HG03135 (cell line): ENCODE results near the gene FXYD7.
A peak's percentile ranks its signal among the peaks of the same experiment; 100 is the strongest.
"Not testable (repeated sequence)": the region's sequence is repeated elsewhere in the genome, so short reads cannot be mapped to it uniquely, and the experiment has no call there.

Experiments used
- ATAC-seq: cut with Tn5 transposase; IDR thresholded peaks from one replicate; pipeline ENCODE4 v1.9.1; 2021; ENCODE audit warnings: mild to moderate bottlenecking, moderate library complexity; ENCODE audit not compliant: unreplicated experiment

The FXYD7 gene

DNA sequence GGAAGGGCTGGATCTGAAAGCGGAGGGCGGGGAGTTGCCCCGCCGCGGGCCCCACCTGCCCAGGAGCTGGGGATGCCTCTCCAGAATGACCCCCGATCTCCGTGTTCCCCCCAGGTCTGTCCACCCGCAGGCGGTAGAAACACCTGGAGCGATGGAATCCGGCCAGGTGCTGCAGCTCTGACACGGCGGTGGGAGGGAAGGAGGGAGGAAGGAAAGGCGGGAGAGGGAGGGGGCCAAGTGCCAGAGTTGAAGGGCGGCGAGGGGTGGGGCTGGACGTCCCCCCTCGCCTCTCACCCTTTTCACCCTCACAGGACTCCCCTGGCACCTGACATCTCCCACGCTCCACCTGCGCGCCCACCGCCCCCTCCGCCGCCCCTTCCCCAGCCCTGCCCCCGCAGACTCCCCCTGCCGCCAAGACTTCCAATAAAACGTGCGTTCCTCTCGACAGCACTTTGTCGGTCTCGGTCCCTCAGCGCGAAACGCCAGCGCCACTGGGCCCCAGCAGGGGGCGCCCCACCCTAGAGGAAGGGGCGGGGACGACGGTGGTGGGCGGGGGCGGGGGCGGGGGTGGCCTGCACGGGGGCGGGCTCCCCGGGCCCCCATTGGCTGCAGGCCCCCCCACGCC is 337 bp upstream of the FXYD7 start:
- ATAC-seq, result no peak

DNA sequence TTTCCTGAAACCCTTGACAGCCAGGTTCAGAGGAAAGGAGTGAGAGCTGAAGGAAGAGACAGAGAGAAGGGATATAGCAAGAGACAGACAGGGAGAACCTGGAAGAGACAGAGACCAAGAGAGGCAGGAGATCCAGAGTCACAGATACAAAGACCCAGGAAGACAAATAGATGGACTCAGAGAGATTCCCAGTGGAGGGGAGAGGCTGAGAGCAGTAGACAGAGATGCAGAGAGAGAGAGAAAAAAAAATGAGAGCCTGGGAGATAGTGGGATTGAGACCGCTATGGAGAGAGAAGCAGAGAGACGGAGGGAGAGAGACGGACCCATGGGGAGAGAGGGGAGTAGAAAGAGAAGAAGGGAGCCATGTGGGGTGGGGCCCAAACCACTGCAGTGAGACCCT is 763 bp downstream of the FXYD7 start:
- no peak for ATAC-seq

DNA sequence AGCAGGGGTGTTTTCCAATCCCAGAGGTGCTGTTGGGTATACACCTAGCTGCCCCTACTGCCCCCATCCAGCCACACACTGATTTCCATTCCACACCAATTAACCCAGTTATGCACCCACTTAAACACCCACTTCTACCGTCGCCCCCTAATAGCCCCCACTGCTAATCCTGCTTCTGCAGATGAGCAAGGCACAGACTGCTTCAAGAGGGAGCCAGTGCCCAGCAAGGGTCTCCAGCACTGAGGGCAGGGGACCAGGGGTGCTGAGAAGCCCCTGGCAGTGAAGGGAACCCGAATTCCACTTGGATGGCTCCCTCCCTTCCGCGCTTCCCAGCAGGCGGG is 1.2 kb downstream of the FXYD7 start:
- no peak for ATAC-seq

DNA sequence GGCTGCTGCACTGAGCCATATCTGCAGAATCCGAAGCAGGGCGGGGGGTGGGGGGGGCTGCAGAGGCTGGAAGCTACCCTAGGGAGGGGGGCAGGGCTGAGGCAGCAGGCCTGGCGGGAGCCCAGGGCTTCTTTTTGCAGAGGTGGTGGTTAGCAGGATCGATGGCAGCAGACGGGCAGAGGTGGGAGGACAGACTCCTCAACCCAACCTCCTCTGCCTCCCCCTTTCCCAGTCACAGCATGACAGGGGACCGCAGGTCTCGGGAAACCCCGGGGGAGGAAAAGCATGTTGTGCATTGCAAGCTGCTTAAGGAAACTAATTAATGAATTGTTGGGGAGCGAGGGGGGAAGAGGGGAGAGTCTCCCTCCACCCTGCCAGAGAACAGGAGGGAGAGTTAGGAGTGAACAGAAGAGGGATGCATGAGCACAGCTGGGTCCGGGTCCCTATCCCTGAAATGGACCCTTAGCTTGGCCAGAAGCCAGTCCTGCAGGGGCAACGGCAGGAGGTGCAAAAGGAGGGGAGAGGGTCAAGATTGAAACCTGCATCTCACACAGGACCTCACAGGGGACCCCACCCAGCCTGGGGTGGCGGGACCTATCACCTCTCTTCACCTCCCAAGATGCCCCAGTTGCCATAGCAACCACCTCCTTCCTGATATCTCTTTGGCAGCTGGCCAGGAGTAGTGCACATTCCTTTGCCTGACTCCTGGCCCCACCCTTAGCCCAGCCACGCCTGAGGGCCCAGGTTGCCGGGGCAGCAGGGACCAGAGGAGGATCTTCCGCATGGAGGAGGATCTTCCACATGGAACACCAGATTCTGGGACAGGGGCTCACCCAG is 1.8 kb downstream of the FXYD7 start:
- no peak for ATAC-seq

DNA sequence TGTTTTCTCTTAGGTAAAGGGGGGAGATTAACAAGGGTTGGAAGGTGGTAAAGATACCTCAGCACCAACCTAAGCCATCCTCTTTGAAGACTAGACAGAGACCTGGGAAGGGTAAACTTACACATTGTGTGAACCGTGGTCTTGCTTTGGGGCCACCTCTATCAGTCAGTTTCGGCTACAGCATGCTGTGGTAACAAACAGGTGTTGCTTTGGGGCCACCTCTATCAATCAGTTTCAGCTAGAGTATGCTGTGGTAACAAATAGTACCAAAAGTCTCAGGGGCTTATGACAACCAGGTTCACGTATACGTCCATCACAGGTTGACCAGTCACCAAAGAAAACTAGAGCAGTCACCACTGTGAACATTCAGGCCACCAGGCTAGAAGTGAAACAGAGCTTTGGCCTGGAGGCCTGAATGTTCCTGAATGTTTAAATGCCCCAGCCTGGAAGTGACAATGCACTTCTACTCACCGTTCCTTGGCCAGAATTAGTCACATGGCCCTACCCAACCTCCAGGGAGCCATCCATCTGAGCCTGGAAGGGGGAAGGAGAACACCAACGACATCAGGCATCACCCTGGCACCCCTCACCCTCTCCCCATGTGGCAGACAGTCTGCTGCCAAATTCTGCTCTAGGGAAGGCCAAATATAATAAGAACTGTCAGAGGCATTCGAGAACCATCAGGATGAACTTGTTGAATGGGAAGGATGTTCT is 3.8 kb downstream of the FXYD7 start:
- ATAC-seq, result no peak

DNA sequence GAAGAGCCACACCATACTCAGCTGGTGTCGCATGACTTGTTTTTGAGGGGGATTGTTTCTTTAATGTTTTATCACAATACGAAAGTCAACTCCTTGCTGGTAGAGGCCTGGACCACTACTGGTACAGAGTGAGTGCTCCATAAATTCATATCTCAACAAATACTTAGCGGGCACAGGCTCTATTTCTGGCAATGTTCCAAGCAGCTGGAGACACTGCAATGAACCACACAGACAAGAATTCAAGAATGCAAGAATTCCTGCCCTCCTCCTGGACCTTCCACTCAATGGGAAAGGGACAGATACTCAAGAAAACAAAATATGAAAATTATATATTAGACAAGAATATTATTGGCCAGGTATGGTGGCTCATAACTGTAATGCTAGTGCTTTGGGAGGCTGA is 6.4 kb downstream of the FXYD7 start:
- no peak for ATAC-seq

DNA sequence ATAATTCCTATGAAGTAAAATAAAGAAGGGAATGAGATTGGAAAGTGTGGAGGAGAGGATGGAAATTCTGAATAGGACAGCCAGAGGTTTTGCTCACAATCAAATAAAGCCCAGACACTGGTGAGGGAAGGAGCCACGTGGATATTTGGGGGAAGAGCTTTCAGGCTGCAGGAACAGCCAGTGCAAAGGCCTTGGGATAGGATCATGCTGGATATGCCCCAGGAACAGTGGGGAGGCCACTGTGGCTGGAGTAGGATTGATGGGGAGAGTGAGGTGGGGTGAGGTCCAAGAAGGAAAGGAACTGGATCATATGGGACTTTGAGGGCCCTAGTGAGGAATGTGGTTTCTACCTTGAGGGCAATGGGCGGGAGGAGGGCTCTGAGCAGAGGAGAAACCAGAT is 7.4 kb downstream of the FXYD7 start:
- ATAC-seq, result no peak

DNA sequence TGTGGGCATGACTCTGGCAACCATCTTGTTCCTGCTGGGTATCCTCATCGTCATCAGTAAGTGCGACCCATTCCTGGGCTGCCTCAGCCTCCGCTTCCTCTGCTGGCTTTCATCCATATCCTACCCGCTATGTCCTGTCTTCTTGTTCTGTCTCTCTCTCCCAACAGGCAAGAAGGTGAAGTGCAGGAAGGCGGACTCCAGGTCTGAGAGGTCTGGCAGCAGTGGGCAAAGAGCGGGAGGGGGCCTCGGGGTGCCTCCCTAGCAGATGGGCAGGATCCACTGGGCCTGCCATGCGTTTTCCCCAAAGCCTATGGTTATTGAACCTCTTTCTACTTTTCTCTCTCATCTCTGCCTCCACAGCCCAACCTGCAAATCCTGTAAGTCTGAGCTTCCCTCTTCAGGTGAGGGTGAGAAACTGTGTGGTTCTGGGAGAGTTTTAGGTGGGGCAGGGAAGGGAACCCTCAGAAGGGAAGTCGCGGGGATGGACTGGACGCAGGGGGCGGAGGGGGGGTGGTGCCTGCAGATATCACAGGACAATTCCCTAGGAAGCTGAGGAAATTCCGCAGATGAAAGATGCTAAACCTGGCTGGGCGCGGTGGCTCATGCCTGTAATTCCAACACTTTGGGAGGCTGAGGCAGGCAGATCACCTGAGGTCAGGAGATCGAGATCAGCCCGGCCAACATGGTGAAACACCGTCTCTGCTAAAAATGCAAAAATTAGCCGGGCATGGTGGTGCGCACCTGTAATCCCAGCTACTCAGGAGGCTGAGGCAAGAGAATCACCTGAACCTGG is 8.4 kb downstream of the FXYD7 start:
- ATAC-seq, result no peak

DNA sequence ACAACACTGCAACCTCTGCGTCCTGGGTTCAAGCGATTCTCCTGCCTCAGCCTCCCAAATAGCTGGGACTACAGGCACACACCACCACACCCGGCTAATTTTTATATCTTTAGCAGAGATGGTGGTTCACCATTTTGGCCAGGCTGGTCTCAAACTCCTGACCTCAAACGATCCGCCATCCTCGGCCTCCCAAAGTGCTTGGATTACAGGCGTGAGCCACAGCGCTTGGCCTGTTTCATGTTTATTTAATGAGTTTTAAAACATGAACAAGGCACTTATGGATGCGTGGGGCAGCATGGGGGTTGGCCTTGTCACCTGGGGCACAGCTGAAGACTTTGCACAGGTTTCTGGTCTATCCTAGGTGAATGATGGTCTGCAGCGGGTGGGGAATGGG is 10.1 kb downstream of the FXYD7 start:
- not testable (repeated sequence) for ATAC-seq

DNA sequence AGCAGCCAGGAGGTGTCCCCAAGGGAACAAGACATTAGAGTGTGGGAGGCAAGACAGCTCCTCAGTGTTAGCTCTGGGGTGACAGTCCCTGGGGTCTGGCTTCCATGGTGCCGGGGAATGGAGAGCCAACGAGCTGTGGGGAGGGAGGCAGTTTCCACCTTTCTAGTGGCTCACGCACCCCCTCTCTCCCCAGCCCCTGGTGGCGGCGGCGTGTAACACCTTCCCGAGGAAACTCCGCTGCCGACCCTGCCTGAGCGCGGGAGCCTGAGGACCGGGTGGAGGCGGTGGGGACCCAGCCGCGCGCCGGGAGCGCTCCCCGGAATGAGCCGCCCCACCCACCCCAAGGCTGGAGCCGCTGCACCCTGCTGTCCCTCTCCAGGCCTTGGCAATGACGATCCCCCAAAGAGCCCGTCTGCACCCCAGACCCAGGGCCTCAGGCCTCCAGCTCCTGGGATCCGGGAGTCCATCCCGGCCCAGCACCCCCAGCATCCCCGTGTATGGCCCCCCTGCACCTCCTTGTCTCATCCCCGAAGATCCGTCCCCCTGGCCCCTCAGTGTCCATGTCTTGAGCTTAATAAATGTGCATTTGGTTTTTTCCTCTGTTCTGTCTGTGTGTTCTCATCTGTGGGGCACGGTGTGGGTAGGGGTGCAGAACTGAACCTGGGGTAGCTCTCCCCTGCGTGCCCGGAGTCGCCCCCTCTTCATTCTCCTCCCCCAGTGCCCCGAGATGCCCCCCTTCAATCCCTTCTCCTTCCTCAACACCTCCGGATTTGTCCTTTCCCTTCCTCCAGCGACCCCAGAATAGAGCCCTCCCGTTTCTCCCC is 10.9 kb downstream of the FXYD7 start:
- ATAC-seq, result peak; percentile 60

DNA sequence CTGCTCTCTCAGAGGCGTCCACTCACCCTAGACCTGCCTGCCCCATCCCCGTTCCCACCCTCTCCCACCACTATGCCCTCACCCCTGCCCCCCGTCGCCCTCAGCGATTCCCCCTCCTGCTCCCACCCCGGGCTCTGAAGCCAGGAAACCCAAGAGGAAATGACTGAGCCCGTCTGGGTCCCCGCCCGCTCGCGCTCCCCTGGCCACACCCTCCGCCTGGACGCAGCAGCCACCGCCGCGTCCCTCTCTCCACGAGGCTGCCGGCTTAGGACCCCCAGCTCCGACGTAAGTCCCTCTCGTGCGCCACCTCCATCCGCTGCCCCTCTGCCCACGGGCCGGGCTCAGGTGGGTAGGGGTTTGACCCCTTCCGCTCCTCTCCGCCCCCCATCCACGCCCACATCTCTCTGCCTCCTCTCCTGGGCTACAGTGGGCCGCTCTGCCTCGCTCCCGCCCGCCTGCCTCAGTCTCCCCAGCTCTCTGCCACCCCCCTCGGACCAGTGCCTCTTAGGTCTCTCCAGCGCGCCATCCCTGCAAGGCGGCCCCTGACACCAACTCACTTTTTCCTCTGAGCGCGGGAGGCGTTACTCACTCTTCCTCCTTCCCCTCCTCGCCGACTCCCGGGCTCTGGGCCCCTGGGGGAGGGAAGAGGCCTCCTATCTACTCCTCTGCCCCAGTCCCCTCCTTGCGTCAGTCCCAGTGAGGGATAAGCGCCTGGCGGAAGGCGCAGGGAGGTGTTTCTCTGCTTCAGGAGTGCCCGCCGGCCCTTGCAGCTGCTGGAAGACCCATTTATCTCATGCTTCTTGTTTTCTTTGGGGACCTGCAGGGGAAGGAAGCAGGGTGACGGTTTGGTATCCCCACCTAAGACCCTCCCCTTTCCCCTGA is 11.7 kb downstream of the FXYD7 start, which contains the start of gene FXYD5:
Gene FXYD5 (plus strand): TSS at position 211 of the 882 bp plus-strand sequence. CDS start 816 bp downstream, outside the sequence.
- no peak for ATAC-seq

DNA sequence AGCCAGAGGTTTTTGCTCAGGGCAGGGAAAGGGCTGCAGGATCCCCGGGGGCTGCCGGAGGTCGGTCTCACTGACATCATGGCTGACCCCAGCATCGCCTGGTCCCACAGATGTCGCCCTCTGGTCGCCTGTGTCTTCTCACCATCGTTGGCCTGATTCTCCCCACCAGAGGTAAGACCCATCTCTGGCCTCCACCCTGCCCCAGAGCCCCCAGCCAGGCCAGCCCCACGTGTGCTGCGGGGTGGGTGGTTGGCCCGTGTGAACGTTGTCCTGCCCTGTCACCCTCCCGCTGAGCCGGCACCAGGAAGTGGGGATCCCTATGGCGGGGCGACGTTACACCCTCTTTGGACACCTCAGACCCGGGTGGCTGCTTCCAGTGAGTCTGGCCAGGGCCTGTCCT is 12.4 kb downstream of the FXYD7 start:
- ATAC-seq, result no peak

DNA sequence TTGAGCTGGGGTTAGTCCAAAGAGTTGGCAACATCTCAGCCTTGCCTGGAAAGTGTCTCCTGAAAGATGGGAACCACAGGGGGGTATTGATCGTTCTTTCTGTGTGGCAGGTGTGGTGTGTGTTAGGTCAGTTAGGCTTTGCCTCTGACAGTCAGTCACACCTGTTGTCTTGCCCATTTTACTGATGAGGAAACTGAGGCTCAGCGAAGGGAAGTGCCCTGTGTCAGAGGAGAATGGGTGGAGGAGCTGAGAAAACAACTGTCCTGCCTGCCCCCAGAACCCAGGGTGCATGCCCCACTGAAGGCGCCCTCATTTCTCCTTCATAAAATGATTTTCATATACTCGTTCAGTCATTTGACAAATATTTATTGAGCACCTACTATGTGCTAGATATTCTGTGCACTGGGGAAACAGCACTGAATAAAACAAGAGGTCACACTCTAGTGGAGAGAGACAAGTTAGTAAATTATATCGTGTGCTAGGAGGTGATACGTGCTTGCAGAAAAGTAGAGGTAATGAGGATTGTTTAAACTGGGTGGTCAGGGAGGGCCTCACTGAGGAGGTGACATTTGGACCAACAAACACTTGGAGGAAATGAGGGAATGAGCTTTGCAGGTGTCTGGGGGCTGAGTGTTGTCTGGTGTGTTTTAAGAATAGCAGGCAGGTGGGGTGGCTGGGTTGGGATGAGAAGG is 13.1 kb downstream of the FXYD7 start:
- ATAC-seq, result no peak

DNA sequence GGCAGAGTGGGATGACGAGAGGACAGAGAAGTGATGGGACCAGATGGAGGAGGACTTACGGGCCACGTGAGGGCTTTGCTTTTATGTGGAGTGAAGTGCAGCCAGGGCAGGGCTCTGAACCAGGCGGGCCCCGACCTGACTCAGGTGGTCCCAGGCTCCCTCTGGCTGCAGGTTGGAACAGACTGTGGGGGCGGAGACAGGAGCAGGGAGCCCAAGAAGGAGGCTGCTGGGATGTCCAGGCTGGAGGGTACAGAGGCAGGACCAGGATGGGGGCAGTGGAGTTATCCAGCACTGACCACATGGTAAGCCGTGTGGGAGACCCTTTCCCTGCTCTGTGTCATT is 13.6 kb downstream of the FXYD7 start:
- no peak for ATAC-seq

DNA sequence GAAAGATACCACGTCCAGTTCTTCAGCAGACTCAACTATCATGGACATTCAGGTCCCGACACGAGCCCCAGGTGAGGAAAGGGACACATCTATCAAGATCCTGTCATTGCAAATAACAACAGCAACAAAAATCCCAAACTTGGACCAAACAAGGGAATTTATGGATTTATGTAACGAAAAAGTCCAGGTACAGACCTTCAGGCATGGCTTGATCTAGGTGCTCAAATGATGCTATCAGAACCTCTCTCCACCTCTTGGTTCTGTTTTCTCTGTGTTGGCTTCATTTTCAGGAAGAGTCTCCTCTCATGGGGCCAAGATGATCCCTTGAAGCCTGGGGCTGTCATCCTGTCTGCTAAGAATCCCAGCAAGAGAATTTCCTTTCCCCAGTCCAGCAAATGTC is 14.4 kb downstream of the FXYD7 start:
- no peak for ATAC-seq

DNA sequence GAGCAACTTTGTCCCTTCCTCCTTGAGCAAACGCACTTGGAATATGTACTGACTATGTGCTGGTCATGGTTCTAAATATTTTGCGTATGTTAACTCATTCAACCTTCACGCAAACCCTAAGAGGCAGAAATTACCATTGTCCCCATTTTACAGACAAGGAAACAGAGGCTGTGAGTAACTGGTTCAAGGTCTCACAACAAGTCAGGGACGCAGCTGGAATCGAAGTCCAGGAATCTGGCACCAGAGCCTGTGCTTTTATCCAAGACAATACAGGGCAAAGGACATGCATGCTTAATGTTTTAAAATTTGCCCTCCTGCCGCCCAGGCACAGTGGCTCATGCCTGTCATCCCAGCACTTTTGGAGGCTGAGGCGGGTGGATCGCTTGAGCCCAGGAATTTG is 16.6 kb downstream of the FXYD7 start:
- no peak for ATAC-seq

DNA sequence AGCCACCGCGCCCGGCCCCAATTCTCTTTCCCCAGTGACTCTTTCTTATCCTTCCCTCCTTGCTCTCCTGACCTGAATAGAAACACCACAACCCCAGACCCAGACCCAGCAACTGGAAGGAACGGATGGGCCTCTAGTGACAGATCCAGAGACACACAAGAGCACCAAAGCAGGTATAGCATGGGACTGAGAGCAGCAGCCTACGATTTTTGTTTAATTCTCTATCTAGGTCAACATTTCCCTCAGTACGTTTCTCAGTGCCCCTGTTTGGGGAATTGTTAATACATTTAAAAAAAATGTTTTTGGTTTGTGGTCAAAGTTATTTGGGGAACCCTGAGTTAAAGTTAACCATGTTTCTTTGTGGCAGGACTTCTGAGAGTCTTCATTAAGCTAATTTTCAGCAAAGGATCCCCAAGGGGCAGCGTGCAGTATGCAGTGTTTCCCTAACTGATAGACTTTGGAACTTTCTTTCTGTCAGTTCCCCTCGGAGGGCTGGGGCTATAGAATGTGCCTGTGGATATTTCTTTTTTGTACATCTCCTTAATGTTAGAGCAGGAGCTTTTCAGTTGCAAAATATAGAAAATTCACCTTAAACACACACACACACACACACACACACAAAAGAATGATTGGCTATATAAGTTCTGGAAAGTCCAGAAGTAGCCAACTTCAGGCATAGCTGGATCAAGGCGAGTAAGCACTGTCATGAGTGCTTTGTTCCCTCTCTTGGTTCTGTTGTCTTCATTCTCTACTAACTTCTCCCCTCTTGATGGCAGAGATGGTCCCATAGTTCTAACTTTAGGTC is 17.8 kb downstream of the FXYD7 start:
- ATAC-seq, result no peak

DNA sequence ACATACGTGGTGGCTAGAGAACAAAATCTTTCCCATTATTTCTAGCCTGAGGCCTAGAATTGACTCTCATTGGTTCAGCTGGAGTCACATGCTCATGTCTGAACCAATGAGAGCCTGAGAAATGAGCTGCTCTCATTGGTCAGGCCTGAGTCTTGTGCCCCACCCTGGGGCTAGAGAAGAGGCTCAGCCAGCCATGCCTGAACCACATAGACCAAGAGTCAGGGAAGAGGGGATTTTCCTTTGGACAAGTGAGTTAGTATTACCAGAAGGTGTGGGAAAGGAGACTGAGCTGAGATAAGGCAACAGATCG is 18.3 kb downstream of the FXYD7 start:
- ATAC-seq, result no peak
